Astrocyte of the cerebellum (primary cell): ENCODE results near the gene MAN2A2.
"Not testable (repeated sequence)": the region's sequence is repeated elsewhere in the genome, so short reads cannot be mapped to it uniquely, and the experiment has no call there.

Experiments
- DNase-seq: peaks from one replicate; pipeline ENCODE4 v3.0.0-alpha.2; 2011; ENCODE audit warnings: low read depth
- H3K4me3 ChIP-seq: 2 replicates; pipeline ENCODE4 v1.5.1; 2011; ENCODE audit warnings: mild to moderate bottlenecking, low read depth, low read length, moderate library complexity
- CTCF ChIP-seq: IDR thresholded peaks from 2 replicates; pipeline ENCODE4 v1.5.1; 2012; ENCODE audit warnings: low read length, low read depth, moderate library complexity, mild to moderate bottlenecking; ENCODE audit errors: missing control alignments
- in situ Hi-C: cut with HindIII; loops from 2 replicates; pipeline ENCODE4 v1.10.0; 2017; ENCODE audit warnings: low sequenced_read_pairs

MAN2A2 gene

DNA sequence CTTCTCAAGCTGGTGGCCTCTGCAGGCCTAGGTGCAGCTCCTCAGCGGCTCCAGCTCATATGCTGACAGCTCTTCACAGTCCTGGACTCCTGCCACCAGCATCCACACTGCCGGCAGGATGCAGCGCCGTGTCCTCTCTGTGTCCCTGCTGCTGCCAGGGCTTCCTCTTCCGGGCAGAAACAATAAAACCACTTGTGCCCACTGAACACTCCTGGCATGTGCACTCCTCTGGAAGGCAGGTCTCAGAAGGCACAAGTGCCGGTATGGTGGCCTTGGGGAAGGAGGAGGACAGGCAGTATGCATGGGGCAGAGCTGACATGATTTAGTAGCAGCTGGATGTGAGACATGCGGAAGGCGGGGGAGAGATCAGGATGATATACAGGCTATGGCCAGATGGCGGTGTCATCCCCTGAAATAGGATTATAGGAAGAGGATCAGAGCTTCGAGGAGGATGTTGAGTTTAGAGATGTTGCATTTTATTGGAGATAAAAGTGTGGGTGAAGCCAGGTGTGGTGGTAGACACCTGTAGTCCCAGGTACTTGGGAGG is 7.5 kb upstream of the MAN2A2 start:
- TF ChIP-seq CTCF, result peak; percentile 23
- H3K4me3 ChIP-seq, result no peak overlapping the region
- in situ Hi-C loops, result no loop called here
- DNase-seq, result no peak

DNA sequence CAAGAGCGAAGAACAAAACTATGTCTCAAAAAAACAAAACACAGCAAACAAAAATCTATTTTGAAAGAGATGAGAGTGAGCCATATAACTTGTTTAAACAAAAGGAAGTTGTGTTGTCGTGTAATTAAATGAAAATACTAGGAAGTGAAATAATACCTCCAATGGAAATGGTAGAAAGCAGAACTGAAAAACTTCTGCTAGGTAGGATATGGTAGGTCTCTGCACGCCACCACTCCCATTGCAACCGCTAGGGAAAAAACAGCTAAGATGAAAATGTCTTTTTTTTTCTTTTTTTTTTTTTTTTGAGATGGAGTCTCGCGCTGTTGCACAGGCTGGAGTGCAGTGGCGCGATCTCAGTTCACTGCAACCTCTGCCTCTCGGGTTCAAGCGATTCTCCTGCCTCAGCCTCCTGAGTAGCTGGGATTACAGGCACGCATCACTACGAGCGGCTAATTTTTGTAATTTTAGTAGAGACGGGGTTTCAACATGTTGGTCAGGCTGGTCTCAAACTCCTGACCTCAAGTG is 5.9 kb upstream of the MAN2A2 start:
- in situ Hi-C loops, DNase-seq, H3K4me3 ChIP-seq: not testable (repeated sequence)

GRCh38 chr15:90901175-90902039 is 1.7 kb upstream of the MAN2A2 start:
- H3K4me3 ChIP-seq, result peak overlapping the region; percentile 71
- in situ Hi-C loops, result no loop called here
- no peak for DNase-seq
- TF ChIP-seq CTCF, result no peak

GRCh38 chr15:90902040-90902839 is 862 bp upstream of the MAN2A2 start:
- in situ Hi-C loops, result no loop called here
- peak overlapping the region; percentile 71 for H3K4me3 ChIP-seq
- peak; percentile 89 for TF ChIP-seq CTCF
- DNase-seq, result peak; percentile 36

GRCh38 chr15:90903733-90904536 is 833 bp downstream of the MAN2A2 start:
- in situ Hi-C loops, result no loop called here
- DNase-seq, result peak; percentile 5
- peak overlapping the region; percentile 71 for H3K4me3 ChIP-seq
- no peak for TF ChIP-seq CTCF

DNA sequence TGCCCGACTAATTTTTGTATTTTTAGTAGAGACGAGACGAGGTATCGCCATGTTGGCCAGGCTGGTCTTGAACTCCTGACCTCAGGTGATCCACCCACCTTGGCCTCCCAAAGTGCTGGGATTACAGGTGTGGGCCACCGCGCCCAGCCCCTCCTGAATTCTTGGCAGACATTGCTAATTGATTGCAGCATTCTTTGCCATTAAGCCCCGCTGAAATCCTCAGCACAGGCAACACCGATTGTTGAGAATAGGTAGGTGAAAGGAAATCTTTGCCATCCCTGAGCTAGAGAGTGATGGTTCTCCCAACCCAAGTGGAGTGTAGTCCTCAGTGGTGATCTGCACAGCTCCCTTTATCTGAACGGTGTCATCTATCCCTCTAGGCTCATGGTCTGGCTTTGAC is 1.6 kb downstream of the MAN2A2 start:
- TF ChIP-seq CTCF, result no peak
- H3K4me3 ChIP-seq, result no peak overlapping the region
- no peak for DNase-seq
- in situ Hi-C loops, result no loop called here
